Prostate gland (tissue), 2 donors: ENCODE measurements around the gene TOB1.

Experiments
- POLR2A ChIP-seq: fragments of 450-650 bp; IDR thresholded peaks from one replicate; pipeline ENCODE4 v1.6.1; 2016; ENCODE audit warnings: antibody characterized with exemption, mild to moderate bottlenecking
- POLR2AphosphoS5 ChIP-seq: sonication (generic); formaldehyde crosslinking; IDR thresholded peaks from one replicate; pipeline ENCODE4 v1.6.1; 2017; ENCODE audit warnings: antibody characterized with exemption
- TF ChIP-seq, protein P1 (sequence below), 4 experiments: fragments of 200-600 bp in 2 of 4; fragments of 450-650 bp in 2 of 4; sonication (generic) in 2 of 4; IDR thresholded peaks; 1 replicate in 3 of 4; 2 replicates in 1 of 4; pipeline ENCODE4 v1.5.1; 2016 to 2019; ENCODE audit warnings: antibody characterized with exemption in 4 of 4, mild to moderate bottlenecking in 2 of 4, moderate library complexity in 2 of 4

GRCh38 chr17:50882851-50883250 lies 16.7 kb upstream of the TOB1 start:
- no peak for TF ChIP-seq POLR2A
- TF ChIP-seq, protein P1, sequence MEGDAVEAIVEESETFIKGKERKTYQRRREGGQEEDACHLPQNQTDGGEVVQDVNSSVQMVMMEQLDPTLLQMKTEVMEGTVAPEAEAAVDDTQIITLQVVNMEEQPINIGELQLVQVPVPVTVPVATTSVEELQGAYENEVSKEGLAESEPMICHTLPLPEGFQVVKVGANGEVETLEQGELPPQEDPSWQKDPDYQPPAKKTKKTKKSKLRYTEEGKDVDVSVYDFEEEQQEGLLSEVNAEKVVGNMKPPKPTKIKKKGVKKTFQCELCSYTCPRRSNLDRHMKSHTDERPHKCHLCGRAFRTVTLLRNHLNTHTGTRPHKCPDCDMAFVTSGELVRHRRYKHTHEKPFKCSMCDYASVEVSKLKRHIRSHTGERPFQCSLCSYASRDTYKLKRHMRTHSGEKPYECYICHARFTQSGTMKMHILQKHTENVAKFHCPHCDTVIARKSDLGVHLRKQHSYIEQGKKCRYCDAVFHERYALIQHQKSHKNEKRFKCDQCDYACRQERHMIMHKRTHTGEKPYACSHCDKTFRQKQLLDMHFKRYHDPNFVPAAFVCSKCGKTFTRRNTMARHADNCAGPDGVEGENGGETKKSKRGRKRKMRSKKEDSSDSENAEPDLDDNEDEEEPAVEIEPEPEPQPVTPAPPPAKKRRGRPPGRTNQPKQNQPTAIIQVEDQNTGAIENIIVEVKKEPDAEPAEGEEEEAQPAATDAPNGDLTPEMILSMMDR (IDR thresholded peaks at IDR 0.05), result no peak
- TF ChIP-seq POLR2AphosphoS5, result no peak
